SK-N-MC (cell line): Measurements from ENCODE around the gene NOS3.

Experiments
- EZH2 ChIP-seq: fragments of 200-600 bp; sonication (generic); IDR thresholded peaks from one replicate; pipeline ENCODE4 v1.6.1; 2017; ENCODE audit warnings: antibody characterized with exemption
- POLR2AphosphoS5 ChIP-seq: IDR thresholded peaks from 2 replicates; pipeline ENCODE4 v1.6.1; 2012; ENCODE audit warnings: mild to moderate bottlenecking, low read depth, low read length, borderline replicate concordance

GRCh38 chr7:150967349-150967748 is 23.5 kb upstream of the NOS3 start:
- TF ChIP-seq POLR2AphosphoS5 (no peak), EZH2 (no peak)
